CMK (cell line): ENCODE data around the gene PTPN18.
"Not testable (repeated sequence)": the region's sequence is repeated elsewhere in the genome, so short reads cannot be mapped to it uniquely, and the experiment has no call there.

Source experiments
- DNase-seq: peaks from one replicate; pipeline ENCODE4 v3.0.0-alpha.2; 2010; ENCODE audit warnings: low read depth

Gene PTPN18

GRCh38 chr2:130381145-130381544 is 25.3 kb downstream of the PTPN18 start:
- DNase-seq = no peak

DNA sequence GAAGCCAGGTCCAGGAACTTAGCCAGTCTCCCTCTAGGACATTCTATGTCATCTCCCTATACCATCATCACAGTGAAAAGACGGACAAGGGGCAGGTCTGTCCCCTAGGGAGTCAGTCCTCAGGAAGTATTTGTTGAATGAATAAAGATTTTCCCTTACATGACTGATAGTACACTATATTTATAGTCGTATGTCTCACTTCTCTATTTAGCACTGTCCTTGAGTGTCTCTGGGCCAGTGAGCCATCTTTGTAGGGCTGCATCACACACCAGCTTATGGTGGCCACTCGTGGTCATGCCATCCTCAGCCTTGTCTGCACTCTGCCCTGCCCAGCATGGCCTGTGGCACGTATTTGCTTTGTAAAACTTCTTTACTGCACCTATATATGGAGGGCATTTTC is 25.8 kb downstream of the PTPN18 start:
- no peak for DNase-seq

DNA sequence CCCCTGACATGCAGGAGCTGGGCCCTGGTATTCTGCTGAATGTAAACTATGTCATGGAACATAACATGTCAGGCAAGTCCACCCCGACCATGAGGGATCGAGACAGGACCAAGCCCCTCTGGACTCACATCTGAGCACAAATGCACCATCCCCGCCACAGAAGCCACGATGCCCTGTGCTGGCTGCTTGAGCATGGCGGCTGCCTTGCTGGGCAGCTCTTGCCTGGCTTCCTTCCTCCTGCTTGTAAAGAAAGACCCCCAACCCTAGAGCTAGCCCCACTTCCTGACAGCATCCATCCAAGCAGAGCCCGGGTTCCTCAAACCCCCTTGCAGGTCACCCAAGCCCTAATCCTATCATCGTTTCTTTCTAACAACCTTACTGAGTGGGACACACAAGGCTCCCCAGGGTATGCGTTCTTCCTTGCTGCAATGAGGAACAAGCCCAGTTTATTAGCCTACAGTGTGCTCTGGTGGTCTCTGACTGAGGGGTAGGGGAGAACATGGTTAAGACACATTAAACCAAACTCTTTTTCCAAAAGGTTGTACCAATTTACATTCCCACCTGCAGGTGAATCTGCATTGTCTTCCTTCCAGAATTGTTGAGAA is 26.6 kb downstream of the PTPN18 start:
- no peak for DNase-seq

GRCh38 chr2:130385709-130386108 is 29.9 kb downstream of the PTPN18 start:
- DNase-seq = no peak

- no peak for DNase-seq
Observed at GRCh38 chr2:130387071-130387400, 31.2 kb downstream of the PTPN18 start.

DNA sequence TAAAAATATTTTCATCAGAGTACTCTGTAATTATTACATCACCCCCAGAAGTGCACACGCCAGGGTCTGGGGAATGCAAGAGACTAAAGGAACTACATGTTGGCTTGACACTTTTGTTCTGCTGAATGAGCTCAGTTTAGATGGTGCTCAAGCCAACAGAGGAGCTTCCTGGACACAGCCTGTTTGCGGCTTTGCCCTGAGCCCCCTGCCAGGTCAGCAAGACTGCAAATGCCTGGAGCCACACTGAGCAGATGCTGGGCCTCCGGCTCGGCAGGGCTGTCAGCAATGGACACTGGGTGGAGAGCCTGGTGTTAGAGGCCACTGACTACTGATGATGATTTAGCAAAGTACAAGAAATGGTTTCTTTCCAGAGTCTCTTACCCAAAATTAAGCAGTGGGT is 31.9 kb downstream of the PTPN18 start:
- DNase-seq = no peak

GRCh38 chr2:130388221-130388907 is 32.5 kb downstream of the PTPN18 start:
- no peak for DNase-seq

GRCh38 chr2:130389358-130389757 is 33.5 kb downstream of the PTPN18 start:
- no peak for DNase-seq

DNA sequence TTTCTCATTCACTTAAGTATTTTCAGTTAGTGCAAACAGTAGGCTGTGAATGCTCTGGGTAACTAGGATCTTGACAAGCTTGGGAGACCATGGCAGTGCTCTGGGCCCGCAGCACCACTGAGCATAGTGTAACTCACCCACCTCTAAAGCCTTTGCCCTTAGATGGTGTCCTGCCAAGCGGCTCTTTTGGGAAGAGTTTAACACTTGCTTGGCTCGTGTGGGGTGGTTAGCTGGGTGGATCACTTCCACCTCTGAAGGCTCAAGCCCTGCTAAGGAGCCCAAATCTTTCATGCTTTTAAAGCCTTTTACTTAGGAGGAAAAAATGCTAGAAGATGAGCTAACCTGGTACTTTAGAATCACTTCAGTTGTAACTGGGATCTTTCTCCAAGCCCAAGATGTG is 33.9 kb downstream of the PTPN18 start:
- DNase-seq = no peak

DNA sequence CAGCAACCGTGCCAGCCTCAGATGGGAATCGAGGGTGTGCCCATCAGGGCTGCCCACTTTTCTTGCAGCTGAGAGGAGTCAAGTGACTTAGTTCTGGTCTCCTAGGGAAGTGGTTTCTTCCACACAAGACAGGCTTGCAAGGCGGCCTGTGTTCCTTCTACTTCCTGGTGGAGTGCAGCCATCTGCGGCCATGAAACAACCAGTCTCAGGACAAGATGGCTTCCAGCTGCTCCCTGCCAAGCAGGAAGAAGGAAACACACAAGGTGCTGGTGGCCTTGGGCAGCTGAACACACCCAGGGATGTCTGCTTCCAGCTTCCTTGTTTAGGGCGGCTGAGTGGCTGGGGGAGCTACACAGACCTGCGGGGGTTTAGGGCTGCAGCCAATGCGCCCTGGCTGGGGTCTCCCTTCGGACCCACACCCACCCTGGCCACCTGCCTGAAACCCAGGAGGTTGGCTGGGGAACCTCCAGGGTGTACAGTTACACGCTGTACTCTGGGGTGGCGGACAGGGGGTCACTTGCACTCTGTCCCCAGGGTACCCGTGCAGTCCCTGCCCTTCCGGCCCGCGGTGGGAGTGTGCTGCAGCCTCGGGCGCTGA is 34.7 kb downstream of the PTPN18 start:
- DNase-seq = no peak

GRCh38 chr2:130391058-130391871 is 35.4 kb downstream of the PTPN18 start:
- peak; percentile 36 for DNase-seq

GRCh38 chr2:130391872-130392670 is 36.2 kb downstream of the PTPN18 start:
- no peak for DNase-seq

DNA sequence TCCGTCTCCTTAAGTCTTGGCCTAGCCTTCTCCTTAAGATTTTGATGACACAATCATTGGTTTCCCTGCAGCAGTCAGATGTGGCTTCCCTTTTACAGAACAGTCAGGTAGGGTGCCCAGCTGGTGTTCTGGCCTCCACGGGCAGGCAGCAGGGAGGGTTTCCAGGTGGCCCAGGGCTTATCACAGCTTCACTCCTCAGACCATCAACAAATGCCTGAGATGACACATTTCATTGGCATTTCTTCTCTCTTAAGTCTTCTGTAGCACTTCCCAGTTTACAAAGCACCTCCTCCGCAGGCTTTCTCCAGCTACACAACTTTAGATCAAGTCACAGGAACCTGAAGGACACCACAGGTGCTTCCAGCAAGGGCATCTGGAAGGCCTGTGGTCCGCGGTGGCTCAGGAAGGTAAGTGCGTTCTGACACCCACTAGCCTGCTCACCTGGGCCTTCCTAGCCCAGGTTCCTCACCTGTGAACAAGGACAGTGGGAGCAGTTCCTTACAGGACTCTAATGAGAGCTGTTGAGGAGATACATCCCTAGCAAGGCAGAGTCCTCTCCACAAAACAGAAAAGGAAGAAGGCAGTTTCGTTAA is 37.6 kb downstream of the PTPN18 start:
- no peak for DNase-seq

DNA sequence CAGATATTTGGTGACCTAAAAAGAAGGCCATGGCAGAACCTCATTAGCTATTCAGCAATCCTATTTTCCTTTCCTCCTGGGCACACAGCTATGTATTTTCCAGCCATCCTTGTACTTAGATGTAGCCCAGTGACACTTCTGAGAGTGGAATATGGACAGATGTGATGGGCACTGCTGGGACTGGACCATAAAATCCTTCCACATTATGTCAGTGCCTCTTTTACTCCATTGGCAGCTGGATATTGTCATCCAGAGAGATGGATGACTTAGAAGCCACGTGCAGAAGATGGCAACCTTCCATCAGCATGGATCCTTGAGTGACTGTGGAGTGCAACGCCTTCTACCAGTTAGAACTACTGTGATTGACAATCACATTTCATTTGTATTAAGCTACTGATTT is 50.4 kb downstream of the PTPN18 start:
- DNase-seq = not testable (repeated sequence)

DNA sequence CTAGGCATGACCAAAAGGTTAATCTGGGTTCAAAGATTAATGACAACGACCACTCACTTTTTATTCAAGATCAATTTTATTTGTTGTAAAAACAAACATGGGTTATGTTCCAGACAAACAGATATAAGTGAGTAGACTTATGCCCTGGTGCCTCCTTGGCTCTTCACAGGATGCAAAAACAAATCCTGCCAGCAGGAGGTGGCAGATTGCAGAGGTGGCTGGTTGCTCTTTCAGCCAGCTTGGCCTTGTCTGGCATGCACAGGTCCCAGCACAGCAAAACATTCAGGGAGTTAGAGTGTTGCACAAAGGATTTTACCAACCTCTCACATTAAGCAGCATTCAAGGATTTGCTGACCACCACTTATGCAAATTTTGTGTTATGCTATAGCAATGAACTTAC is 60.8 kb downstream of the PTPN18 start:
- not testable (repeated sequence) for DNase-seq

DNA sequence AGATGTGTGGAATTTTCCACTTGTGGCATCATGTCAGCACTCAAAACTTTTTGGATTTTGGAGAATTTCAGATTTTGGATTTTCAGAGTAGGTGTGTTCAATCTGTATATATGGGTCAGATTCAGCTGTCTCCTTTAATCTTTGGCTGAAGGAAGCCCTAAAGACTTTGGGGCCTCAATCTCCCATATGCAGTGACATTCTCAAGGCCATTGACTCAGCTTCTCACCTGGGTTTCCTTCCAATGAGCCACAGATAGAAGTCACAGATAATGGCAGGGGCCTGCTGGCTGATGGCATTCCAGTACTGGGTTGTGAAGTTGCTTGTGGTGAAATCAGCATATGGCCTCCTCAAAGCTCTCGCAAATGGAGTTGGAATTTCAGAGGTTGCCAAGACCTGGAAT is 63.0 kb downstream of the PTPN18 start:
- not testable (repeated sequence) for DNase-seq
